HG02571 (cell line): Measurements from ENCODE around the gene PTPRZ1.

Experiments
- ATAC-seq: cut with Tn5 transposase; IDR thresholded peaks from one replicate; pipeline ENCODE4 v1.9.1; 2021; ENCODE audit warnings: mild to moderate bottlenecking, moderate library complexity; ENCODE audit not compliant: unreplicated experiment

PTPRZ1 gene

DNA sequence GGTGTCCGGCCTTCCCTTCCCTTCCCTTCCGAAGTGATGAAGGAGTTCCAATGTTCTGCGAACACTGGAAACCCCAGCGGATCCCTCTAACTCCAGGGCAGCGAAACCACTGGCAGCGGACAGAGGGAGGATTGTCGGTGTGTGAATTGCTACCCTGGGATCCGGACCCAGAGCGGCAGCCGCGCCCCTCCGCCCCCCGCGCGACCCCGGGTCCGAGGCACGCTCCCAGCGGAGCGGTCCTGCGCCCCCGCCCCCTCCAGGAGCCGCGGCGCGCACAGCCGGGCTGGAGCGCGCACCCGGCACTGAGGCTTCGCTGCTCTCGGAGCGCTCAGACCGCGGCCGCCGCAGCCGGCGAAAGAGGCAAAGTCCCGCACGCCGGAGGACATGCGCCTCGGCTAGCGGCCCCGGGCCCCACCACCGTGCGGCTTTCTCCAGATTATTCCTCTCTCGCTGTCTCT, at the start of gene PTPRZ1:
TSS of gene PTPRZ1 (plus strand) at position 331 of the 458 bp plus-strand sequence. CDS start 339 bp downstream, outside the sequence.
- ATAC-seq, result no peak

DNA sequence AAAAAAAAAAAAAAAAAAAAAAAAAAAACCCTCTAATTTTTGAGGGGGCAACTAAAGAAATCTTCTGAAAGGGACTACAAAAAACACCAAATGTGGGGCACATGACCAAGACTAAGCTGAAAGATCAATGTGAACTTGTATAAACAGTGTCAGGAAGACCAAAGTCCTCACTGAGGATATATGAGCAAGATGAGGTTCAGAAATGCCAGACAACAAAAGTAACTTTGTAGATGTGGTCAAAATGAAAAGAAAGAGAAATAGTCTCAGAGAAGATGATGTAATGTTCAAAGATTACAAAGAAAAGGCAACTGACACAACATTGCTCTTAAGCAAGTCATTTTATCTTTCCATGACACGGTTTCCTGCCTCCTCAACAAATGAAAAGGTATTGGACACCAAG, 48.7 kb upstream of the PTPRZ1 start:
- ATAC-seq, result no peak

DNA sequence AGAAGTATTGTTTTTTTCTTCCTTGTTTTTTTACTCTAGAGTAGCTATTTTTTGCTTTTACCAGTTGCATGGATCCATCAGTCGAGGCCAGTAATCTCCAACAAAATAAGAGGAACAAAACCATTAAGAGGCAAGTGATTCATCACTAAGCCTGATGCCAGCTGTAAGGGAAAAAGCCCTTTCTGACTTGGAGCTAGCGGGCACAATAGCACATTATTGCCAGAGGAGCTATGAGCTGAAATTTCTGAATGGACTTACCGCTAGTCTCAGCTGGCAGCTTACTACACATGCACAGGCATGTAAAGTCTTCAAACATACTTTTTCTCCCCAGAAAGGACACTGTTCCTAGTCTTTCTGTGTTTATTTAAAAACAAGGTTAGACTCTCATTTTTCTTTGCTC, 41.6 kb upstream of the PTPRZ1 start:
- ATAC-seq, result no peak

DNA sequence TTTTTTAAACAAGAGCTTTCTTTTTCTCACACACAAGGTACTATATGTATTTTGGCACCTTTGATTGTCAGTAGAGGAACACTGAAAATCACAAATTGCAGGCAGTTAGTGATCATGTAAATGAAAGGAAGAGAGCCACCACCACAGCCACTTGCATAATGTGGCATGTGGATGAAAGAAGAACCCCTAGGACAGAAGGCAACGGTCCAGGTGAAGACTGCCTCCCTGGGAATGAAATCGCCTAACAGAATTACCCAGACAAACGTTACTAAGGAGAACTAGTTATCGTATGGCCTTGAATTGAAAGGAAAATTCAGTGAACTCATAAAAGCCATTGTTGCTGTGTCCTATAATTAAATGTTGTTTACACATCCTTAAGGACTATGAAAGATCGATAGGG, 41.2 kb upstream of the PTPRZ1 start:
- no peak for ATAC-seq

DNA sequence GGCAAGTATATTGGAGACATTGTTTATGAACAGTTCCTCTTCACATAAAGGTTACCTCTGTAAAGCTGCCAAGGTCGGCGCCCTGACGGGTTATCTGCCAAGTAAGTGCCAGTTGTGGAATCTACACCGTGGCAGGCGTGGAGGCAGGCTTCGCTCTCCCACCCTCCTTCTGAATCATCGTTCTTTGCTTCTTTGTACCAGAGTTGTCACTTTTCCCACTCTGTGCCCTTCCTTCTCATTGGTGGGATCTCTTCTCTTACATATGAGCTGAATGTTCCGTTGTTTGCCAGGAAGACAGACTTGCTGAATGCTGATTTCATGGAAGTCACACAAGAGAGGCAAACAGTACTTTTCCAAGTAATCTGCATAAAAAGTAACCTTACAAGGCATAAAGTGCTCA, 40.6 kb upstream of the PTPRZ1 start:
- ATAC-seq, result no peak

DNA sequence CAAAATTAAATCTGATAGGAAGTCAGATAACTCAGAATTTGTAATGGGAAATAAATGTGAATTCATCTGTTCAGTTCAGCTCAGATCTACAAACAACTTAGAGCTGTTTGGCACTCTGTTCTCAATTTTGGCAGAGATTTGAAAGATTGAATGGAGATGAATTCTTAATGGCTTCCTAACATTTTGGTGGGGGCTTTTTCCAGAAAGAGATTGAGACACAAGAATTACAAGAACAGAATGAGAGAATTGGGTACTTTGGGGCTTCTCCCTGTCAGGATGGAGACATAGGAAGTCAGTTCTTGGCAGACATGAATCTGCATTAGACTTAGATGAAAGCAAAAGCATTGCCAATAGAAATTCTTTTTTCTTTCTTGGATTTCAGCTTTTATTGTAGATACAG, 39.0 kb upstream of the PTPRZ1 start:
- ATAC-seq, result no peak

DNA sequence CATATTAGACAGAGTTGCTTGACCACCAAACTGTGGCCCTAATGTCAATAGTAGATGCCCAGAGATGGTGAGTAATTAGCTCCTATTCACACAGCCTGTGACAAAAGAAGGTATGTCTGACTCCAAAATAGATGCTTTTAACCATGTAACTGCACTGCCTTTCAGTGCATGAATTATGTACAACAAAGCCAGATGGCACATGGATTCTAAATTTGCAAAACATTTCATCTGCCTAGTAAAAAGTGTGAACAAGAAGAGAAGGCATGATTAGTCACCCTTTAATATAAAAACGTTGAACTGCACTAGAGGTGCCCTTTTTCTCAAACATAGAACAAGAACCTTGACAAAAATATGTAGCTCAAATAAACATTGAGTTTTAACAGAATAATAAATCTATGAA, 35.5 kb upstream of the PTPRZ1 start:
- no peak for ATAC-seq

DNA sequence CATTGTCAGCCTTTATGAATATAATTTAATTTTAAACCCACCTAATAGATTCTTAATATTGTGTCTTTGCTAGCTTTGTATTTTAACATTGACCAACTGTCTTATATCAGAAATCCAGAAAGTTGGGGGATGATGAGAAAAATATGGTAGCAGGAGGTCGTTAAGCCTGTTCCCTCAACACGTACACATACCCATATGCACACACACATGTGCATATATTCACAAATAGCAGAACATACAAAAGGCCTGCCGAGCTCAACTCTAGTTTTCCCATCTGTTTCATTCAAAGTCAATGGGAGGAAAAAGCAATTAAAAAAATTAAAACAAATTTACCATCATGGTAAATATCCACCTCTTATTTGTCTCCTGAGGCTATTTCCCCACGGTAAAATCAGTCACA, 25.9 kb upstream of the PTPRZ1 start:
- no peak for ATAC-seq

DNA sequence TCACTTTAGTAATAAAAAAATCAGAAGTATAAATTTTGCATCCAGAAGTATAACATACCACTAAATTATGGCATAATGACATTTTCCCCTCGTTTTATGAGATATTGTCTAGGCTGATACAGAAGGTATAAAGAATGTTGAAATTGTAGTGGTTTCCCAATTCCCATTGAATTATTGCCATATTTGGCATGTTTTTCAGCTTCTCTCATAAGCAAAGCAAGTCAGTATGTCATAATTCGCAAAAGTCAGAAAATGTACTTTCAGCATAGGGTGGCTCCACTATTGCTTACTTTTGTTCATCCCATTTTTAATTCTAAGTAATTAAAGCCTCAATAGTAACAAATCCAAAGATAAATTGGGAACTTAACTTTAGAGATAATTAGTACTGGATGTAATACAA, 19.7 kb upstream of the PTPRZ1 start:
- no peak for ATAC-seq

DNA sequence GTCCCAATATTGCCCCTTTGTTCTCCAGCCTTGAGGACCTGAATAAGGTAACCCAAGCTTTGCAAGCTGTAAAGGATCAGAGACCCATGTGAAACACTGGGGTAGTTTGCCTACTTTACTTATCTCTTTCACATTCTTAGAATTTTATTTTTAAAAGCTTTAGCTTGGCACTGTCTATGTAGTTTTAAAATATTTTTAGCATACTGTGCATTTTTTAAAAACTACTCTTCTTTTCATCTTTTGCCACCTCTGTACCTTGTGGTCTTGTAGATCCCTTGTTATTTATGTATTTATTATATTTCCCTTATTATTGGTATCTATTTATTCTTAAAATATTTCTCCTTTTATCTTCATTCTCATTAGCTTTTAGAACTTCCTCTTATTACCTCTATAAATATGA, 12.0 kb upstream of the PTPRZ1 start:
- ATAC-seq, result no peak

DNA sequence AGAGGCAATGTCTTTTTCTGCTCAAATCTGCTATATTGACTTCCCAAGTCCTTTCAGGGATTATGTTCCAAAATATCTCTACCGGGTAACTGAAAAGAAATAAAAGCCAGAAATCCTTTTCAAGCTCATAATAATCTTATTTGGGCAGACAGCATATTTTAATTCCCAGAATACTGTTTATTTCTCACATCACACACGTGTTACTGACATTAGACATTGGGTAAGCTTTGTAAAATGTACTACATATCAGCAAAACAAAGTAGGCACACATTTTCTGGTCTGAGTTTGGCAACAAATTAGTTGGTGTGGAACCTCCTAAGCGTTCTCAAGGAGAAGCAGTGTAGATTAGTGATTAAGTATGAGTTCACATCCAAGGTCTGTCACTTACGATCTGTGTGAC, 10.4 kb upstream of the PTPRZ1 start:
- no peak for ATAC-seq

DNA sequence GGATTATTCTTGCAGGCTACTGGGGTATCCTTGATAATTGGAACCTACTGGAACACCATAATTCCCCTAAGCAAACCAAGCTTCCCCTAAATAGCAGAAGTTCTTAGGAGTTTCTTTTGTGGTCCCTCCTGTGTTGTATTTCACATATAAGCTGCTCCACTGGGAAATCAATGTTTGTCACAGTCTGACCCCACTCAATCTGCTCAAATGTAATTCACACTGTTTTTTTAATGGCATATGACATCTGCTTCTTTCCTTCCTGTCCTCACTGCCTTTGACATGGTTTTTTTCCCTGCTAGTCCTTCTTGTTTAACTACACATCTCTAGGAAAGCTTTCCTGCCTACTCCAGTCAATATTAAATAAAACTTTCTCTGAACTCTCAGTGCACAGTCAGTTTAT, 1.8 kb upstream of the PTPRZ1 start:
- no peak for ATAC-seq

DNA sequence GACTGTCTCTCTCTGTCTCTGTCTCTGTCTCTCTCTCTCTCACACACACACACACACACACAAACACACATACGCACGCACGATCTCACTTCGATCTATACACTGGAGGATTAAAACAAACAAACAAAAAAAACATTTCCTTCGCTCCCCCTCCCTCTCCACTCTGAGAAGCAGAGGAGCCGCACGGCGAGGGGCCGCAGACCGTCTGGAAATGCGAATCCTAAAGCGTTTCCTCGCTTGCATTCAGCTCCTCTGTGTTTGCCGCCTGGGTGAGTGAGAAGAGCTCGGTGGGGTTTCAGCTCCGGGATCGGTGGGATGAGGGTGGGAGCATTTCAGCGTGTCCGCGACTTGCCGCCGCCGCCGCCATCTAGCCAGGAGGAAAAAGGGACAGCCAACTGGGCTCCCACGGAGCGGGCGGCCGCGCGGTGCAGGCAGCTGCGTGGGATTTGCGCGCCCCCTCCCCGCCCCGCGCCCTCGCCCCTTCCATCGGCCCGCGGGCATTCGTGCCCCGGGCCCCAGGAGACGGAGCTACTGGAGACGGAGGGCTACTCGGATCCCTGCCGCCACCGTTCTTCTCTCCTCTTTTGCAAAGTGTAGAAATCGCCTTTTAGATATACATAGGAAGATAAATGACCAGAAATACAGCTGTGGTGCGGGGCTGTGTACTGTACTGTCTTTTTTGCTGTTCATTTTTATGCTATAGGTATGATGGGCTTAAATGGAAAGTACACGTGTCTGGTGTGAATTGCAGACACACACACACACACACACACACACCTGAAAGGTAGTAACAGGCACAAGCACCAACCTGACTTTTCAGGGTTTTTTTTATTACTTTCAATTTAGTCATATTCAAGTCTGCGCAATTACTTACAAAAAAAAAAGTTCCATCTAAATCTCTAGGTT, 581 bp downstream of the PTPRZ1 start:
- no peak for ATAC-seq

DNA sequence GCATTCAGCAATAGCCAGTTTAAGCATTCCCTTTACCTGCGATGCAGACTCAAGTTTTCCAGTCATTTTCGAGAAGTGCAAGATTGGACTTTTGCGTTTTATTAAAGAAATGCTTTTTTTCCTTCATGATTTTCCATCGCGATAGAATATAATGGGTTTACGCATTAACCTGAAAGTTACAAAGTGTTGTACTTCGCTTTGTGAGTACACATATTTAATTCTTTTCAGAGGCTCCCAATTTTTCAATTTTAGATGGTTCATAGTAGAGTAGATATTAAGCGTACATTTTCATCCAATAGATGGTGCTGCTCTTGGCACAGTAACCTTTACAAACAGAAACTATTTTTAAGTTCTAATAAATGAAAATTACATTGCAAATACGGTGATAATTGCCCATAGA, 1.3 kb downstream of the PTPRZ1 start:
- no peak for ATAC-seq

DNA sequence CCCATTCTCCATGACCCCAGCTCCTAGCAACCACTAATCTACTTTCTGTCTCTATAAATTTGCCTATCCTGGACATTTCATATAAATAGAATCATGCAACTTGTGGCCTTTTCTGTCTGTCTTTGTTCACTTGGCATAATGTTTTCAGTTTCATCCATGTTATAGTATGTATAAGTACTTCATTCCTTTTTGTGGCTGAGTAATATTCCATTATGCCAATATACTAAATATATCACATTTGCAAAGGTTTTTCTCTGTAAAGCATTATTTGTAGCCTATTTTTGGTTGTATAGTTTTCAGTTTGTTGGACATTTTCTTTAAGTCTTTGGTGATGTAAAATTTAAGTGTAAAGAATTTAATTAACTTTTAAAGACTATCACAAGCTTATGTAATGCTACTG, 2.2 kb downstream of the PTPRZ1 start:
- ATAC-seq, result no peak

DNA sequence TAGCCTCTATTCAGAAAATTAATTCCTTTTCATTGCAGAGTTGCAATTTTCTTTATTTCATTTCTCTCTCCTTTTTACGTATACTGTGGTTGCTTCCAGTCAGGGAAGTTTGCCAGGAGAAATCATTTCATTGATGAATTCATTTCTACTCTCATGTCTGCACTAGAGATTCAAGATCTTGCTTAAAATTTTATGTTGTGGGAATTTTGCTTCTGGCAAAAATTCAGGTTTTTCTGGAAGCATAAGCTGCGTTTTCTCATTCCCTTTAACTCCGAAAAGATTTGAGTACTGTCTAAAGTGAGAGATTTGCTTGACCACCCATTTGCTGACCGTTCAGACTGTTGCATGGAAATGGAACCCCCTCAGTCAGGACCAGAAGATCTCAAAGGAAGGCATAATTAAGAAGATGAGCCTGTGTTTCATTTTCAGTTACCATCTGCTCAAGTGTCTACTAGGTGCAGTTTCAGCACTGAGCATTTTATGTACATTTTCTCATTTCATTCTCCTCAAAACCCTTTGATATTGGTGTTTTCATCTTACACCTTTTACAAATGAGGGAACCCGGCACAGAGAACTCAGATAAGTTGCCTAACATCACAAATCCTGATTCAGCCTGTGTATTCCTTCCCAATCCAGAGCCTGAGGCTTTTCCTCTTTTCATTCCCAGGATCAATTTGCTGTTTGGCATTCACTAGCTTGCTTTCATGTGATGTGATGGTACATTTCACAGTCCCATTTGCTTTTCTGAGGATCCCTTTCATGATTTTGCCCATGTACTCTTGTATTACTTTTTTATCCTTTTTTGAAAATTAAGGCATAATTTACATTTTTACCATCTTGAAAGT, 3.9 kb downstream of the PTPRZ1 start:
- ATAC-seq, result no peak

DNA sequence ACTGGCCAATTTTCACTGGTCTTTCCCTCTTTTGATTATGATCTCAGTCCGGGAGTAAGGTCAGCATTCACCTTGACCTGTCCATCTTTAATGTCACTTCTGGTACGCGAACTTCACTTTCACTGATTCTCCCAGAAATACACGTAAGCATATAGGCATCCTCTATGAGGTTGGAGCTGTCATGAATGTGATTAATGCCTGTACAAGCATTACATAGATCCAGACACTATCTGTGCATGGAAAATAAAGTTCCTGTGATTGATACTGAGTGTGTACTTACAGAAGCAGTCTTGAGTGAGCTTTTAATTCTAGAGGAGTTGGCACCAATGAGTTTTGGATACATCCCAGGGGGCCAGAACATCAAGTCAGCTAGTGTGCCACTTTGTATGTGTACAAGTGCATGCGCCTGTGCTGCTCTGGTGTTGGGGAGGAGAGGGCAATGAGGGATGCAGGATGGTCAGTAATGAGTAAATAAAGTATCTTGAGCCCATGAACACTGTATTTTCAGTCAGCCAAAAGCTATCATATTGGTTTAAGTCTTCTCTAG, 6.0 kb downstream of the PTPRZ1 start:
- ATAC-seq, result no peak

DNA sequence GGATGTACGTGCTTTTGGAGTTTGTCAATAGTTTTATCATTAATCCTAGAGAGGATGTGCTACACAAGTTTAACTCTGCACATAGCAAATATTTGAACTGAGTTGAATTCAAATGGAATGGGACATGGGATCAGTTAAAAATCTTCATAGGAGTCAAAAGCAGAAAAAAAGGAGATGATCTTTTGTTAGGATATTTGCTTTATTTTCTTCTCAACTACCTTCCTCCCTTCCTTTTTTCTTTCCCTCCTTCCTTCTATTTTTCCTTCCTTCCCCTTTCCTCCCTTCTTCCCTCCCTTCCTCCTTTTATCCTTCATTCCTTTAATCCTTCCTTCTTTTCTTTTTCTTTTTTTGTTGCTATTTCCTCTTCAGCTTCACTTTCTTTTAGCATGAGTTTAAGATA, 6.6 kb downstream of the PTPRZ1 start:
- ATAC-seq, result no peak

DNA sequence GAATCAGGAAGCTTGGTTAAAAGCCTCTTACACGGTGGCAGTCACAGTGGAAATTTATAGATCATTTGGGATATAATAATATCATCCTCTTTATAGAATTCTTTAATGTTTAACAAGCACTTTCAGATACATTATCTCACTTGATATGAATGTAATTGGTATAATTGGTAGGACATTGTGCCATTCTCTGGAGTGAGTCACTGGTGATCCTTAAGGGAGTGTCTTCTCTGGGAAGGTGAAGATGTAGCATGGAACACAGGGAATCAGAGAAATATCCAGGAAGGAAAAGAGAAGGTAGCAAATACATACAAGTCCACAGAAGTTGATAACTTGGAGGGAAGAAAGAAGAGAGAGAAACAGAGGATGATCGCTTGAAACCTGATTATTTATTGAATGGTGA, 9.8 kb downstream of the PTPRZ1 start:
- ATAC-seq, result no peak

DNA sequence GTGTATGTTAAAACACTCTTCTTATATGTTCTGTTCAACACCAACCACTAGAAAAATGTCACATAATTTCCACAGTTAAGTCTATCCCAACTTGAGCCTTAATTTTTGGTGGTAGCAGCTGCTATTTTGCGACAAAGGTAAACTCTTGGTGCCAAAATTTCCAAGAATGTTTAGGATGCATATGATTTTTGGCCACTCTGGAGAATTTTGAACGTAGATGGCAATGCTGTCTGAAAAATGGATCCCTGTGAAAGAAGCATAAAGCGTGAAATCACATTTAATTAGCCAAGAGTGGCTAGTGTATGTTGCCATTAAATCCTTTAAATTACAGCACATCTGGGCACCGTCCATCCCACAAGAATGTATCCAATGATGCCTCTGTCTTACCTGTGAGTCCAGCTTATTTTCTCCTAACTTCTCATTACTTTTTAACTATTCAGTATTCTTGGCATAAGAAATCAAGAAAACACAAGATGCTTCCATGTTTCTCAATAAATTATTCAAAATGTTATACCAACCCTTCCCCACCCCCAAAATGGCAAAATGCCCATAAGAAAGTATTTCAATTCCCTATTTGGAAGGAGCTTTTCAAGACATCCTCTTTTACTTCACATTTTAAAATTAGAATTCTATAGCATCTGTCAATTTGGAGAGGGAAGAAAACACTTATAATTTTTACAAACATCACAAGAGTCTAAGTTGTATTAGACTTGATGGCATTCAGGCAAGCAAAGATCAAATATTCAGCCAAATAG, 12.4 kb downstream of the PTPRZ1 start:
- no peak for ATAC-seq

DNA sequence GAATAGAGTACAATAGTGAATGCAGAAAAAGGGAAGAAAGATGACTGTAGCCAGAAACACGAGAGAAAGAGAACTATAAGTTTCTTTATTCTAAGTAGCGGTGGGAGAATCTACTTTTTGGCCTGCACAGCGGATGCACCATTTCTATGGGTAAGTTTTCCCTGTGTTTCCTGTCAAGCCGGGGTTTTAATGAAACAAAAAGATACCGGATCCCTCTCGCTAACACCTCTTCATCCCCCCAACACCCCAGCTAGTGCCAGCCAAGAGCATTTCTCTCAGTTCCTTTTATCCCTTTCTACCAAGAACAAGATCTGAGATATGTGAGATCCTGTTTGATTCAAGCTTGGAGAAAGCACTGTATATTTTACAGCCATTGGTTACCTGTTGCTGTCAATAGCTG, 14.7 kb downstream of the PTPRZ1 start:
- no peak for ATAC-seq
